Stimulated activated CD4-positive, alpha-beta T cell treated with anti-CD3 and anti-CD28 coated beads, Interleukin-1b, Interleukin-23, amount 100 ng/mL, for 48 hours (primary cell): Measurements from ENCODE around the gene RPS6KA2.
A peak's percentile ranks its signal among the peaks of the same experiment; 100 is the strongest.

Source experiments
- DNase-seq: peaks from one replicate; pipeline ENCODE4 v3.0.0-alpha.2; 2020

The RPS6KA2 gene

DNA sequence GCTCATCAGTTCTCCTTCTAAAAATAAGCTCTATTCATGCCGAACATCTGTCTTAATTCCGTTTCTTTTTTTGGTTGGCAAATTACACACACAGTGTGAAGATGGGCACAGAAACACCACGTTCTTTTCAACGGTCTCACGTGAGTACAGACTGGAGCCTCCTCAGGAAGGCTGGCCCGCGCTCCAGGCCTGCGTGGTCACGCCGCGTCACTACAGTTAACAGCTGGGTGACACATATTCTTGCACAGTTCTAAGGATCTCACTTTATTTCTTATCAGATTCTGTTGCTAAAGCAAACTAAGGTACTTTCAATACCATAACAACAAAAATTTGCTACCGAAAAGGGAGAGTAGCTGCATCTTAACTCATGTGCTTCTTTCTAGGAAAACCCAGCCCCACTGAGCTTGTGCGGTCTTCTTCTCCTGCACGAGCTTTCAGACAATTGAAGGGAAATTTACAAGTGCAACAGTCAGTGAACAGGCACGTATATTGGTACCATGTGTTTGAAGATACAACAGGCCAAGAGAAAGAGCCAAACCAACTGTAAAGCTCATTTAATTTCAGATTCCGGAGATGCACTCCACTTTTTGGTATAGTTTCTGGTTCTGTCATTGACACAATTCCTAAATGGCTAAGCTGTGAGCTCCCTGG is 188.7 kb downstream of the RPS6KA2 start:
- no peak for DNase-seq

DNA sequence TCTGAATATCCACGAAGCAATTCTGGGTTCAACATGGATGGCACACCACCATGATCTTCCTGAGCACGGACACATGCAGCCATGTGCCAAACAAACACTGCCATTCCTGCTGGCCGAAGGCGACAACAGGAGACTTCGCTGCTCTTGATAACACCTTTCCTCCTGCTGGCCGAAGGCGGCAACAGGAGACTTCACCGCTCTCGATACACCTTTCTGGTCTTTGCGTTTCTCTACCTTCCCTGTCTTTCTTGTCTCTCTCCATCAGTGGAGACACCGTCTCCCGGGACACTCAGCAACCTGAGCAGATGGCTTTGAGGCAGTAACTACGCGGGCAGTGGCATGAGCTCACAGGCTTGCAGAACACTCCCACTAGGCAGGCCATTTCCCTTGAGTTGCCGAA is 189.4 kb downstream of the RPS6KA2 start:
- DNase-seq: no peak

- DNase-seq: no peak
These were observed 190.6 kb downstream of the RPS6KA2 start for GRCh38 chr6:166436195-166437139.

DNA sequence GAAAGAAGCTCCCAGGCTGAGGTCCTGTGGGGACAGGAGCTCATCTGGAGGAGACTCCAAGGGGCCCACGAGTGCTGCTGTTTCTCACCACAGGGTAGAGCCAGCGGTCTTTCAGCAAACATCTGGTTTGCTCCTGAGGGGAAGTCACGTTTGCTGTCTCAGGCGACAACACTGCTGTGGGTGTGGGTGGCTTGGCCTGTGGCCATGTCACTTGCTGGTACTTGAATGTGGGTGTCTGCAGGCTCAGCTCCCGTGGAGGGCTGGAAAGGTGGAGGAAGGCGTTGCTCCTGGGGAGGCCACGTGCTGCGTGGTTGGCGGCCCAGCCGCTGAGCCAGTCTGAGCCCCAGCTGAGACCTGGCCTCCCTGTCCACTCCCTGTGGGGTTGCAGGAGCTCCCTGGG is 191.5 kb downstream of the RPS6KA2 start:
- peak; percentile 19 for DNase-seq

DNA sequence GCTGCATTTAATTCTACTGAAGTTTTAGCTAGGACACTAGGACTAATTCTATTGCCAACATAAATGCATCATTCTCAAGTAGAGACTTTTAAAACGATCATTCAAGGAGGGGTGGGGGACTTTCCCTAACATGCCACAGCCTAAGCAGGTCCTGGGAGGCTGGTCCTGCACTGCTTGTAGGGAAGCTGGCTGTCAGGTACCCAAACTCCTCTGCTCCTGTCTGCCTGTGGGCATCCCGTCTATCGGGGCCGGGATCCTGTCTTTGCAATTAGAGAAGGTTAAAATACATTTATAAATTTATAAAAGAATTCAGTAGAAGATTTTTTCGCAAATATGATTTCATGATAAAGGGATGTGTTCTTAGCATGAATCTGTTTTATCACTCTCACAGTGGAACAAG is 192.7 kb downstream of the RPS6KA2 start:
- DNase-seq: no peak

GRCh38 chr6:166433096-166433495 is 194.0 kb downstream of the RPS6KA2 start:
- no peak for DNase-seq

DNA sequence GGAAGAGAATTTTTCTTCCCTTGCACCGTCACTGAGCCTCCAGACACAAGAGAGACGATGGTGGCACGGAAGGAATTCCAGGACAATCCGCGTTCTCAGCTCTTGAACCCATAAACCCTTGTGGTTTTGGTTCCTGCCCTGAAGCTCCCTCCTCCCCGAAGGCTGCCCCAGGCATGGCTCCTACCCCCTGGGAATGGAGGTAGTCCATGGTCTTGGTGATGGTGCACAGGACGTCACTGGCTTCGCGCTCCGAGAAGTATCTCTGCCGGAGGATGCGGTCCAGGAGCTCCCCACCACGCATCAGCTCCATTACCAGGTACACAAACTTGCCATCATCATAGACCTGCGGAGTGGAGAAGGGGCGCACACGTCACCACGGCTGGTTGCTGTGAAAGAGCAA is 196.8 kb downstream of the RPS6KA2 start:
- no peak for DNase-seq

DNA sequence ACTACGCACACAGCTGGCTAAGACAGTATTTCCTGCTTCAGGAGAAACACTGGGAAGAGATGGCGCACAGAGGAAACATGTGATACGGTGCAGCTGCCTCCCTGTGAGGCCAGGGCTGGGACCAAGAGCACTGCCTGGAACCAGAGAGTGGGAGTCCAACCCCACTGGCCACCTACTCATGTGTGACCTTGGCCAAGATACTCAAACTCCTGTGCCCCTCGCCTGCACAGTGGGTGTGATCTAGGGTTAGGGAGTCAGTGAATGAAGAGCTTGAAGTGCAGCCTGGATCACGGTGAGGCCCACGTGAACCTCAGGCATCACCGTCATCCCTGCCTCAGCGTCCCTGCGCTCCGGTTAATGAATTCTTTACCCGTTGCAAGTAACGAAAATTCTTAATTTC is 202.6 kb downstream of the RPS6KA2 start:
- DNase-seq: no peak

DNA sequence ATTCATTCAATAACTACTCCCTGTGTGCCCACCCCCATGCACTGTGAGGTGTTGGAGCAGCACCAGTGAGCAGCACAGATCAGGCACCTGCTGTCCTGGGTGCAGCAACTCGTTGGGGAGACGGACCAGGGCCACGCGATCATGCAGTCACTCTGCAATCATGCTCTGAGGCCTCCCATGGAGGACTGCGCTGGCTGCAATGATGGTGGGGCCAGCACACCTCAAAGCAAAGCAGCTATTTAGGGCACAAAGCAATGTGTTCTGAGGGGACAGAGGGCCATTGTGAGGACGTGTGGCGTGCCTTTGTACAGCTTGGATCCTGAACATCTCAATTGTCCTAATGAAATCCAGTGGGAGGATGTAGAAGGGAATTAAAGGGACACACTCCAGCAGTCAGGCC is 203.3 kb downstream of the RPS6KA2 start:
- DNase-seq: no peak

- no peak for DNase-seq
These were observed 203.9 kb downstream of the RPS6KA2 start for GRCh38 chr6:166423051-166423745.

DNA sequence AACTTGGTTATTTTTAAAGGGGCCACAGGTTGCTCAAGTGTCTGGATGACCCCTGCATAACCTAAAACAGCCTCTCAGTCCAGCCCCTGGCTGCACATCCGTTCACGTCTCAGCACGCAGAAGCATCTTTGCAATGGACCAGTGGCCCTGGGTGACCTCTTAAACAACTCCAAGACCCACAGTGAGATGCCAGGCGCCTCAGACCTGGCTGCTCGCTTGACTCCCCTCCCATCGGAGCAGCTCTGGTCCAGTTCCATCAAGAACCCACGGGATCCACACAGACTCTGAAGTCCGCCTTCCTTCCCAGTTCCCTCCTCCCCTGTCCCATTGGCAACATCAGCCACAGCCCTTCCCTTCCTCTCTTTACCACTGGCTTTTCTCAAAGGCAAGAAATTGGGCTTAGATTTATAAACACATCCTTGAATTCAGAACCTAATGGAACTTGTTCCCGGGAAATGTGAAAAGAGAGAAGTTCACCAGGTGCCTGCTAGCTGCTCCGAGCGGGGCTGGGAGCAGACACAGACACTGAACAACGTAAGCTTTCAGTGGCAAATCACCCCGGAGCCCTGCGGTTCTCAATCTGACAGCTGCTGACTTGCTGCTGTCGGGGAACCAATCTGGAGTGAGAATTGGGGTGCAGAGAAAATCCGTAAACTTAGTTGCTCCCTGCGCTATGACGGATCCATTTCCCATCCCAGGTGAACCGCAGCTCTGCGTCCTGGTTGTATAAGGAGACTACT is 204.7 kb downstream of the RPS6KA2 start:
- no peak for DNase-seq

DNA sequence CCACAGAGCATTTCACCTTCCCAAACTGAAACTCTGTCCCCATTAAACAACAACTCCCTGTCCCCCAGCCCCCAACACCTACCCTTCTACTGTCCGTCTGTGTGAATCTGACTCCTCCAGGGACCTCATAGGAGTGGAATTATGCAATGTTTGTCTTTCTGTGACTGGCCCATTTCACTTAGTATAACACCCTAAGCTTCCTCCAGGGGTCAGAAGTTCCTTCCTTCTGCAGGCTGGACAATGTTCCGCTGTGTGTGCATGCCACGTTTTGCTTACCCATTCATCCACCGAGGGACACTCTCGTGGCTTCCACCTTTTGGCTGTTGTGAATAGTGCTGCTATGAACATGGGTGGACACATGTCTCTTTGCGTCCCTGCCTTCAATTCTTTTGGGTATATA is 206.7 kb downstream of the RPS6KA2 start:
- no peak for DNase-seq

GRCh38 chr6:166419717-166420116 is 207.3 kb downstream of the RPS6KA2 start:
- no peak for DNase-seq

DNA sequence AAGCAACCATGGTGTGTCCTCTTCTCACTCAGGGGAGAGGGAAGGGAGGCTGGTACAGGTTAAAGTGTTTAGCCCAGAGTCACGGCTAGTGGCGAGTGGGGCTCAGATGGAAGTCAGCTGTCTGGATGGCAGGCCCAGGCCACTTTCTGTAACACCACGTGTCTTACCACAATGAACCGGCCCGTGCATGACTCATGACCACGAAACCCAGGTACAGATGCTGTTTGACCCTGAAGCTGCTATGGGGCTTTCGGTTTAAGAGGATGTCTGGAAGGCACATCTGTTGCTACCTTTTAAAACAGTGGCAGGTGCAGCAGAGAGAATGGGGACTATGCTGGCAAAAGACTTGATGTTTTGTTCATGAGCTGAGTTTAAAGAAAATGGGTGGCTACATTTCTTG is 207.8 kb downstream of the RPS6KA2 start:
- peak; percentile 71 for DNase-seq

- no peak for DNase-seq
These were observed 208.3 kb downstream of the RPS6KA2 start for GRCh38 chr6:166418691-166419143.

GRCh38 chr6:166417285-166417691 is 209.8 kb downstream of the RPS6KA2 start:
- DNase-seq: peak; percentile 28

DNA sequence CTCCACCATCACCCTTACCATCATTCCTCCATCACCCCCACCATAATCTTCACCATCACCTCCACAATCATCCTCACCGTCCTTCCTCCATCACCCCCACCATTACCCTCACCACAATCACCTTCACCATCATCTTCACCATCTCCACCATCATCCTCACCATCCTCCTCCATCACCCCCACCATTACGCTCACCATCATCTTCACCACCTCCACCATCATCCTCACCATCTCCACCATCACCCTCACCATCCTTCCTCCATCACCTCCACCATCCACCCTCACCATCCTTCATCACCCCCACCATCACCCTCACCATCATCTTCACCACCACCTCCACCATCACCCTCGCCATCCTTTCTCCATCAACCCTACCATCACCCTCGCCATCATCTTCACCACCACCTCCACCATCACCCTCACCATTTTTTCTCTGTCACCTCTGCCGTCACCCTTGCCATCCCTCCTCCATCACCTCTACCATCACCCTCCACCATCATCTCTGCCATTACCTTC is 211.2 kb downstream of the RPS6KA2 start:
- no peak for DNase-seq

DNA sequence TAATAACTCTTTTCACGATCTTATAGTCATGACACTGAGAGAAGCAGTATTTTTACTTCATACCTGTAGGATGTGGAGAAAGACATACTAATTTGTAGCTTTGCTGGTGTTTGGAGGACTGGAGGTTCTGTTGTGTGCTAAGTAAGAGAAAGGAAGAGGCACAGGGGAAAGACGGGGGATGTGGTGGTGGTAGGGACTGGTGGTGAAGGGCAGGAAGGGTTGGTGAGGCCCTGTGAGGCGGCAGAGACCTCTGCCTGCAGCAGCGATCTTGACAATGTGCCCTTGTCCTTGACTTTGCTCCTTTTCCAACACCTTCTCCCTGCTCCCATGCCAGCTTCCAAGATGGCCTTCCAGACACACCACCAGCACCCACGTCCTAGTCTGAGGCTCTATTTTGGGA is 211.7 kb downstream of the RPS6KA2 start:
- DNase-seq: peak; percentile 34

DNA sequence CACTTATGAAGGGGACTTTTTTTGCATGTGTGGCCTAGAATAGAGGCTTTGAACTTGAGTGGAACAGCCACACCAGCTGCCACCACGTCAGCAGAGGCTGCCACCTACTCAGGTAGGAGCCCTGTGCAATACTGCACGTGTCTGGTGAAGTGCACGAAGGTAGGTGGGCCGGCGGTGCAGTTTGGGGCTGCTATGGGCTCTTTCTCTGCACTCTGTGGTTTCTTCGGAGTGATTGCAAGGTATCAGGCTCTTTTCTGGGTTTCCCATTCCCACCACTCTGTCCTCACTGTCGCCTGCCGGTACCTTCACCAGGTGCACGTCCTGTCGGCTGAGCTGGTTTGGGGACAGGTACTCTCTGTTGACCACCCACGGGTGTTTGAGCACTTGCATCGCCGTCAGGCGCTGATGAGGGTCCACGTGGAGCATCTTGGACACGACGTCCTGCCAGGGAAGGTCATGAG is 213.5 kb downstream of the RPS6KA2 start:
- DNase-seq: no peak

GRCh38 chr6:166412911-166413384 is 214.1 kb downstream of the RPS6KA2 start:
- no peak for DNase-seq

DNA sequence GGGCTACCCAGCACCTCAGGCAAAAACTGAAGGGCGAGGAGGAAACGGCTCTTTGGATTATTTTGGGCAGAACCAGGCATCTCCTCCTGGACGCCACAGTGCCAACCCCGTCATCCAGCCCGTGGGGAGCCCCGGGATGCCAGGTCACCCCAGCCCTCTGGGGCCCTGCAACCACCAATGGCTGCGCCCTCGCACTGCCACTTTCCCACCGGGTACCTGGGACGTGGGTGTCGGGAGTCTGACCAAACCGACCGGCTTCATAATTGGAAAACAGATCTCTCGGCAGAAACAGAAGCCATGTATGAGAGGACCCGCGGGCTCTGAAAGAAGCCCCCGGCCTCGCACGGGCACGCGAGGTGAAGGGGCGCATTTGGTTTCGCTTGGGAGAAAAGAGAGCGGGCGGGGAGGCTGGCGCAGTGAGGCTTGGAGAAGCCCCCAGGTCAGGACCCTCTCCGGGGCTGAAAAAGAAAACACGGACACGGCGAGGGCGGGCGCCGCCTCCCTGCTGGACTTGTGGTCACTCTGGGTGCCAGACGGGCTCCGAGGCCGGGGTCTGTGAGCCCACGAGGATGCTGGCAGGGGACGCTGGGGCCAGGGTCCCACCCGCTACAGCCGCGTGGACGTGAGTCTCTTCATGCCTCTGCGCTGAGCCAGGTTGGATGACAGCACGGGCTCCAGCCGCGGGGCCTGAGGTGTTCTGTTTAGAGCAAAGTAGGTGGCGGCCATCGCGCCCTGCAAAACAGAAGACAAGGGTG is 214.7 kb downstream of the RPS6KA2 start:
- no peak for DNase-seq

DNA sequence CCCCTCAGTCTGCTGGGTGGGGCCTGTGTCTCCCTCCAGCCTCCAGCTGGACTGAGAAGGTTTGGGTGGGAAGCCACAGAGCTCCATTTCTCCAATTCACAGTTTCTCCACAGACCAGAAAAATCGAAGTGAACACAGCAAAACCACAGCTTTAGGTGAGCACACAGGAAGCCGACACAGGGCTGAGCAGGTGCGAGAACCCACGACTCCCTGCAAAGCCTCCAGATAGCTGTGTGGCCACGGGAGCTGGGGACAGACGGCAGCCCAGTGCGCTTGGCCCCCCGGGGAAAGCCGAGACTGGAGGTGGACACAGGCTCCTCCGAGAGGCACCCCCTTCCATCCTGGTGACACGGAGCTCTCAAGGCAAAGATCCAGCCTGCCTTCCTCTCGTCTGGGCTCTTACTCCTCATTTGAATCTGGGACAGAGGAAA is 215.3 kb downstream of the RPS6KA2 start:
- DNase-seq: no peak
